Measurements from ENCODE around the gene MYZAP. TPM values are rescaled to one million over a fixed set of nuclear protein-coding genes. Genes with fewer than 3 reads are reported as not detected.

The MYZAP gene
- total and polyA plus RNA-seq, 2 experiments from 2014 or later, result 1.0 to 1.5 TPM

DNA sequence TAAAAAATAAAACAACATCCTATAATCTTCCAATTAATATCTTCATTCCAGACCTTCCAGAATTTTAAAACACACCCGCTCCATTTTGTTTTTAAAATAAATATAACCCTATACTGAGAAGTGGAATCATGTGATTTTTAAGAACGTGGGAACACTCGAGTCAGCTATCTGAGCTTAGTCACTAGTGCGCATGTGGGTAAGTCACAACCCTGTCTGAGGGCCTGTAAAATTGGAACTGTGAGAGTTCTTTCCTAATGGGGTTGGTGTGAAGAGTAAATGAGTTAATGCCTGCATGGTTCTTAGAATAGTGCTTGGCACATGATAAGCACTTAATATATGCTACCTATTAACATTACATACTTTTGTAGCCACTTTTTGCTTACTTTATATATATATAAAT lies 95.0 kb downstream of the MYZAP start:
- Histone ChIP-seq H3K27me3 (ENCODE audit: insufficient read depth) (no peaks in the 10 kb centered on the region), H3K4me3 (no peak overlapping the region), H3K79me2 (replicated peaks; ENCODE audit: insufficient read depth) (no peaks in the 10 kb centered on the region), H3K36me3 (ENCODE audit: insufficient read depth) (no peaks in the 10 kb centered on the region), H3K27ac (ENCODE audit: low read depth) (no peak overlapping the region), H2AFZ (no peak overlapping the region), H3K4me1 (ENCODE audit: insufficient read depth) (no peaks in the 10 kb centered on the region), H3K4me2 (no peak overlapping the region), H4K20me1 (replicated peaks; ENCODE audit: insufficient read depth) (no peaks in the 10 kb centered on the region), H3K9me2 (ENCODE audit: insufficient read depth) (peaks cover 5% of the 10 kb centered on the region; the same call in 1 of the 2 replicates), H3F3A (replicated peaks; ENCODE audit: low read depth) (no peaks in the 10 kb centered on the region)
- Mint-ChIP-seq H3K4me1 (no peaks in the 10 kb centered on the region), H3K27me3 (ENCODE audit: insufficient read depth, low read depth, poor library complexity) (no peaks in the 10 kb centered on the region), H3K27ac (no peak overlapping the region), H3K36me3 (ENCODE audit: low read depth) (no peaks in the 10 kb centered on the region), H3K9me3 (no peaks in the 10 kb centered on the region), H3K4me3 (no peak overlapping the region)
- ATAC-seq (no peak), DNase-seq (ENCODE audit: low spot score) (no peak)
- TF ChIP-seq NANOG (IDR thresholded peaks at IDR 0.05; ENCODE audit: borderline replicate concordance) (no peak), POLR2AphosphoS5 (IDR thresholded peaks at IDR 0.05; ENCODE audit: low read depth) (no peak), CREB1 (CRISPR knock-in tag; IDR thresholded peaks at IDR 0.05; ENCODE audit: low read depth) (no peak), EZH2 (IDR thresholded peaks at IDR 0.05; ENCODE audit: low read depth, unreplicated experiment) (no peak), REST (IDR thresholded peaks at IDR 0.05; ENCODE audit: unreplicated experiment) (no peak), STAT1 (IDR thresholded peaks at IDR 0.05; ENCODE audit: unreplicated experiment) (no peak), ETS1 (IDR thresholded peaks at IDR 0.05) (no peak)
- TF ChIP-seq, protein P1, sequence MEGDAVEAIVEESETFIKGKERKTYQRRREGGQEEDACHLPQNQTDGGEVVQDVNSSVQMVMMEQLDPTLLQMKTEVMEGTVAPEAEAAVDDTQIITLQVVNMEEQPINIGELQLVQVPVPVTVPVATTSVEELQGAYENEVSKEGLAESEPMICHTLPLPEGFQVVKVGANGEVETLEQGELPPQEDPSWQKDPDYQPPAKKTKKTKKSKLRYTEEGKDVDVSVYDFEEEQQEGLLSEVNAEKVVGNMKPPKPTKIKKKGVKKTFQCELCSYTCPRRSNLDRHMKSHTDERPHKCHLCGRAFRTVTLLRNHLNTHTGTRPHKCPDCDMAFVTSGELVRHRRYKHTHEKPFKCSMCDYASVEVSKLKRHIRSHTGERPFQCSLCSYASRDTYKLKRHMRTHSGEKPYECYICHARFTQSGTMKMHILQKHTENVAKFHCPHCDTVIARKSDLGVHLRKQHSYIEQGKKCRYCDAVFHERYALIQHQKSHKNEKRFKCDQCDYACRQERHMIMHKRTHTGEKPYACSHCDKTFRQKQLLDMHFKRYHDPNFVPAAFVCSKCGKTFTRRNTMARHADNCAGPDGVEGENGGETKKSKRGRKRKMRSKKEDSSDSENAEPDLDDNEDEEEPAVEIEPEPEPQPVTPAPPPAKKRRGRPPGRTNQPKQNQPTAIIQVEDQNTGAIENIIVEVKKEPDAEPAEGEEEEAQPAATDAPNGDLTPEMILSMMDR (conservative IDR thresholded peaks at IDR 0.05; ENCODE audit: low read depth in 2 of 2), result no peak

- DNase-seq (ENCODE audit: low spot score) (no peak), ATAC-seq (no peak)
- no peaks in the 10 kb centered on the region for H3K36me3 Mint-ChIP-seq (ENCODE audit: low read depth)
- no peak for TF ChIP-seq ETS1 (IDR thresholded peaks at IDR 0.05)
- TF ChIP-seq REST (IDR thresholded peaks at IDR 0.05; ENCODE audit: unreplicated experiment), result no peak
Observed at GRCh38 chr15:57690341-57690966, 98.8 kb downstream of the MYZAP start.

More at GRCh38 chr15:57690341-57690966, 98.8 kb downstream of the MYZAP start:
- Histone ChIP-seq H3K4me3 (no peak overlapping the region), H4K20me1 (replicated peaks; ENCODE audit: insufficient read depth) (no peaks in the 10 kb centered on the region), H3K4me2 (no peak overlapping the region), H3K27ac (ENCODE audit: low read depth) (no peak overlapping the region), H3K36me3 (ENCODE audit: insufficient read depth) (no peaks in the 10 kb centered on the region), H2AFZ (no peak overlapping the region), H3F3A (replicated peaks; ENCODE audit: low read depth) (no peaks in the 10 kb centered on the region), H3K4me1 (ENCODE audit: insufficient read depth) (no peaks in the 10 kb centered on the region), H3K79me2 (replicated peaks; ENCODE audit: insufficient read depth) (no peaks in the 10 kb centered on the region), H3K9me2 (ENCODE audit: insufficient read depth) (no peaks in the 10 kb centered on the region), H3K27me3 (ENCODE audit: insufficient read depth) (no peaks in the 10 kb centered on the region)
- Mint-ChIP-seq H3K27me3 (ENCODE audit: insufficient read depth, low read depth, poor library complexity) (no peaks in the 10 kb centered on the region), H3K4me1 (no peaks in the 10 kb centered on the region), H3K9me3 (no peaks in the 10 kb centered on the region), H3K27ac (no peak overlapping the region), H3K4me3 (no peak overlapping the region)
